Duodenal mucosa (tissue), 2 donors: Measurements from ENCODE around the gene MED23.

Experiments
- H3K27ac ChIP-seq: one replicate; pipeline ENCODE4 v1.7.0; 2013; ENCODE audit warnings: low read depth, low read length
- H3K27me3 ChIP-seq, 2 donors: one replicate each; pipeline ENCODE4 v1.7.0; 2013; ENCODE audit warnings: low read length in 2 of 2, control low read depth in 1 of 2; ENCODE audit not compliant: insufficient read depth in 2 of 2, control insufficient read depth in 1 of 2
- H3K36me3 ChIP-seq, 2 donors: one replicate each; pipeline ENCODE4 v1.7.0; 2013; ENCODE audit warnings: low read length in 2 of 2, control low read depth in 1 of 2; ENCODE audit not compliant: insufficient read depth in 2 of 2, control insufficient read depth in 1 of 2
- H3K4me1 ChIP-seq, 2 donors: one replicate each; pipeline ENCODE4 v1.7.0; 2013; ENCODE audit warnings: low read length in 2 of 2, control low read depth in 1 of 2; ENCODE audit not compliant: insufficient read depth in 2 of 2, control insufficient read depth in 1 of 2
- H3K4me3 ChIP-seq, 2 donors: one replicate each; pipeline ENCODE4 v1.7.0; 2013; ENCODE audit warnings: low read length in 2 of 2, low read depth in 1 of 2
- H3K9ac ChIP-seq, 2 donors: one replicate each; pipeline ENCODE4 v1.7.0; 2013; ENCODE audit warnings: low read length in 2 of 2, low read depth in 1 of 2
- H3K9me3 ChIP-seq, 2 donors: one replicate each; pipeline ENCODE4 v1.7.0; 2013; ENCODE audit warnings: low read length in 2 of 2, control low read depth in 1 of 2; ENCODE audit not compliant: control insufficient read depth in 1 of 2

The MED23 gene

GRCh38 chr6:131586543-131586942 is 41.5 kb downstream of the MED23 start:
- Histone ChIP-seq H3K9me3 (no peaks in the 10 kb centered on the region), H3K4me1 (no peaks in the 10 kb centered on the region), H3K9ac (no peak overlapping the region), H3K4me3 (no peak overlapping the region), H3K27me3 (no peaks in the 10 kb centered on the region), H3K27ac (no peak overlapping the region), H3K36me3 (peaks cover 32 to 71% of the 10 kb centered on the region in 2 donors)

- H3K9me3 ChIP-seq: no peaks in the 10 kb centered on the region
- H3K27me3 ChIP-seq: no peaks in the 10 kb centered on the region
- H3K9ac ChIP-seq: no peak overlapping the region
- H3K36me3 ChIP-seq: peaks cover 19 to 55% of the 10 kb centered on the region in 2 donors
- H3K27ac ChIP-seq: no peak overlapping the region
- no peak overlapping the region for H3K4me3 ChIP-seq
- no peaks in the 10 kb centered on the region for H3K4me1 ChIP-seq
These were observed 46.5 kb downstream of the MED23 start for GRCh38 chr6:131581523-131581922.

GRCh38 chr6:131575834-131576478 is 52.1 kb downstream of the MED23 start:
- Histone ChIP-seq H3K9me3 (no peaks in the 10 kb centered on the region), H3K36me3 (peaks cover 14 to 31% of the 10 kb centered on the region in 2 donors), H3K27me3 (no peaks in the 10 kb centered on the region), H3K4me1 (no peaks in the 10 kb centered on the region), H3K9ac (no peak overlapping the region), H3K27ac (no peak overlapping the region), H3K4me3 (no peak overlapping the region)

- no peak overlapping the region for H3K4me3 ChIP-seq
- no peaks in the 10 kb centered on the region for H3K4me1 ChIP-seq
- H3K9ac ChIP-seq: no peak overlapping the region
- no peak overlapping the region for H3K27ac ChIP-seq
- H3K27me3 ChIP-seq: no peaks in the 10 kb centered on the region
- H3K9me3 ChIP-seq: no peaks in the 10 kb centered on the region
- H3K36me3 ChIP-seq: peaks cover 7 to 20% of the 10 kb centered on the region in 2 donors
These were observed 53.4 kb downstream of the MED23 start for GRCh38 chr6:131574686-131575085.

- H3K27me3 ChIP-seq: no peaks in the 10 kb centered on the region
- no peak overlapping the region for H3K27ac ChIP-seq
- no peak overlapping the region for H3K9ac ChIP-seq
- H3K9me3 ChIP-seq: no peaks in the 10 kb centered on the region
- H3K4me1 ChIP-seq: no peaks in the 10 kb centered on the region
- H3K4me3 ChIP-seq: no peak overlapping the region
- peaks cover 7 to 18% of the 10 kb centered on the region in 2 donors for H3K36me3 ChIP-seq
These were observed 53.9 kb downstream of the MED23 start for GRCh38 chr6:131574133-131574532.

GRCh38 chr6:131572686-131573415 is 55.2 kb downstream of the MED23 start, which contains the start of gene ARG1:
TSS of gene ARG1 (plus strand) at chr6:131573226. CDS start at chr6:131573283, 57 bp downstream.
- no peak within 1 kb of the TSS for H3K27ac ChIP-seq
- H3K4me3 ChIP-seq: no peak within 1 kb of the TSS
- H3K4me1 ChIP-seq: no peaks in the 10 kb centered on the region
- H3K9me3 ChIP-seq: no peaks in the 10 kb centered on the region
- peaks cover 7 to 8% of the 10 kb centered on the region in 2 donors for H3K36me3 ChIP-seq
- no peak within 1 kb of the TSS for H3K9ac ChIP-seq
- H3K27me3 ChIP-seq: no peaks in the 10 kb centered on the region

GRCh38 chr6:131568726-131569125 is 59.3 kb downstream of the MED23 start:
- Histone ChIP-seq H3K36me3 (no peaks in the 10 kb centered on the region), H3K27me3 (no peaks in the 10 kb centered on the region), H3K9me3 (no peaks in the 10 kb centered on the region), H3K4me3 (no peak overlapping the region), H3K9ac (no peak overlapping the region), H3K27ac (no peak overlapping the region), H3K4me1 (no peaks in the 10 kb centered on the region)

- Histone ChIP-seq H3K9ac (no peak overlapping the region), H3K4me3 (no peak overlapping the region), H3K36me3 (no peaks in the 10 kb centered on the region), H3K27me3 (no peaks in the 10 kb centered on the region), H3K4me1 (no peaks in the 10 kb centered on the region), H3K9me3 (no peaks in the 10 kb centered on the region), H3K27ac (no peak overlapping the region)
These were observed 63.0 kb downstream of the MED23 start for GRCh38 chr6:131565056-131565455.

GRCh38 chr6:131561925-131562707 is 65.9 kb downstream of the MED23 start:
- H3K4me3 ChIP-seq: no peak overlapping the region
- H3K27me3 ChIP-seq: no peaks in the 10 kb centered on the region
- H3K4me1 ChIP-seq: no peaks in the 10 kb centered on the region
- no peak overlapping the region for H3K9ac ChIP-seq
- H3K36me3 ChIP-seq: no peaks in the 10 kb centered on the region
- H3K27ac ChIP-seq: no peak overlapping the region
- H3K9me3 ChIP-seq: no peaks in the 10 kb centered on the region

GRCh38 chr6:131558922-131559321 is 69.1 kb downstream of the MED23 start:
- H3K27me3 ChIP-seq: no peaks in the 10 kb centered on the region

More at GRCh38 chr6:131558922-131559321, 69.1 kb downstream of the MED23 start:
- no peak overlapping the region for H3K4me3 ChIP-seq
- no peak overlapping the region for H3K27ac ChIP-seq
- H3K4me1 ChIP-seq: no peaks in the 10 kb centered on the region
- no peaks in the 10 kb centered on the region for H3K9me3 ChIP-seq
- no peak overlapping the region for H3K9ac ChIP-seq
- no peaks in the 10 kb centered on the region for H3K36me3 ChIP-seq
